Pulmonary artery endothelial cell (primary cell): Measurements from ENCODE around the gene SRRM4. TPM values are rescaled to one million over a fixed set of nuclear protein-coding genes. Genes with fewer than 3 reads are reported as not detected.
A peak's percentile ranks its signal among the peaks of the same experiment; 100 is the strongest.
"Not testable (repeated sequence)": the region's sequence is repeated elsewhere in the genome, so short reads cannot be mapped to it uniquely, and the experiment has no call there.

ENCODE experiments used
- DNase-seq: peaks from one replicate; pipeline ENCODE4 v3.0.0-alpha.2; 2011; ENCODE audit warnings: low read depth, low spot score
- total RNA-seq: library from RNA; depleted of rRNA; stranded (reverse); fragments of >200 nt; gene quantifications from 2 replicates; pipeline ENCODE4 v1.2.3, GENCODE V29; 2014

The SRRM4 gene
- not detected in 2 replicates for total RNA-seq

DNA sequence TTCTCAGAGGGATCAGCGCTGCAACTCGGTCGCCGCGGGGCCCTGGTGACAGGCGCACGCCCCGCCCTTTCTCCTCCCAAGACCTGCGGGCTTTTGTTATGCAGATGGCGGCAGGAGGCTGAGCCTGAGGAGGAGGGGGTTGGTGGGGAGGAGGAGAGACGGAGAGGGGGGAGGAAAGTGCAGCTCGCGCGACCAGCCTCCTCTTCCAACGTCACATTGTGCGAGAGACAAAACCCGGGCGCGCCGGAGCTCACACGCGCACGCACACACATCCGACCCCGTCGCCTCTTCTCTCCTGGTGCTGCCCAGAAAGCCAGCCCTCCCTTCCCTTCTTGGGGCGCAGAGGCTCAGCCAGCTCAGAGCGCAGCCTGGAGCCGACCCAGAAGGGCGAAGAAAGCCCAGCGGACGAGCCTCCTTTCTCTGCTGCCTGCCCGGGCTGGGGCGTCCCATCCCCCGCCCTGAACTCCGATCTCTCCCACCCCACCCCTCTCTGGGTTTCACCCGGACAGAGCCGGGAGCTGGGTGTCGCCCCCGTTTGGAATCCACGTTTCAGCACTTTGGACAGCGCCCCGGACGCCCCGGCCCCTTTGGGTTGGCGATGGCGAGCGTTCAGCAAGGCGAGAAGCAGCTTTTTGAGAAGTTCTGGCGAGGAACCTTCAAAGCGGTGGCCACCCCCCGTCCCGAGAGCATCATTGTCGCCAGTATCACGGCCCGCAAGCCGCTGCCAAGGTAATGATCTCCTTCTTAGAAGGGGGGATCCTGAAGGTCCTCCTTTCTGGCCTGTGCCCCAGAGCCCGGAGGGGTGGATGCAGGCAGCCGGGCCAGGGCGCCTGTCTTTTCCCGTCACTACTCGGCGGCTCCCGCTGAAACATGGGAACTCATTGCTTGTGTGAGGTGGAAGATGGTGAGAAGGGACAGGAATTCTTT, at the start of gene SRRM4:
SRRM4 (plus strand) TSS at position 257 of the 927 bp plus-strand sequence; CDS start at position 599, 342 bp downstream.
- DNase-seq = no peak

DNA sequence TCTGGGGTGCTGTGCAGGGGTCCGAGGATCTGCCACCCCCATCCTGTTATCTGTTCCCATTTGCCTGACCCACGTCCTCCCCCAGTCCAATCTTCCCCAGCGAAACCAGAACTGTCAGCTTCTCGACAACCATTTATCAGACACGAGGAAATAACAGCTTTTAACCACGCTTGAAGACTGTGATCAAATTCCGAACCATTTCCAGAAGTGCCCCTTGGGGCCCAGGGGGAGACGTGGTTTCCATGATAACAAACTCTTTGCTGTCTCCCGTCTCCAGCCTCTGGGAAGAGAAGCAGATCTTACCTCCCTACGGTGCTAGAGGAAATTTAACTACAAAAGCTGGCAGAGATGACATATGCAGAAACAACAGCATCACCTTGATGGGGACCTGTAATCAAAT, 35.1 kb upstream of the SRRM4 start:
- no peak for DNase-seq

DNA sequence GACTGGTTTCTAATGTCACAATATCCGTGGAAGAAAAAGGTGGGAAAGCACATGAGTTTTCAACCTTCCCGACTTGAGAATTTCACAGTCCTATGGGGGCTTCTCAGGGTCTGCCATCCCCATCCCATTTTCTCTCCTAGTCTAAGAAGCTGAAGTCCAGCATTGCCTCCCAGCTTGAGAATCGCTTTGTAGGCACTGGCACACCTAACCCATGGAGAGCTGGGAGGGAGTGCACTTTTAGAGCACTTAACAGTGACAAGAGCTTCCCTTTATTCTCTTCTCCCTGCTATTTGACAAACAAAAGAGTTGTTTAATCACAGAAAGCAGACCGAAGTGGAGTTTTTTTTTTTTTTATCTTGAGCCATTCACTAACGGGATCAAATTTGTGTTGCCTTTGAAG, 22.8 kb upstream of the SRRM4 start:
- no peak for DNase-seq

DNA sequence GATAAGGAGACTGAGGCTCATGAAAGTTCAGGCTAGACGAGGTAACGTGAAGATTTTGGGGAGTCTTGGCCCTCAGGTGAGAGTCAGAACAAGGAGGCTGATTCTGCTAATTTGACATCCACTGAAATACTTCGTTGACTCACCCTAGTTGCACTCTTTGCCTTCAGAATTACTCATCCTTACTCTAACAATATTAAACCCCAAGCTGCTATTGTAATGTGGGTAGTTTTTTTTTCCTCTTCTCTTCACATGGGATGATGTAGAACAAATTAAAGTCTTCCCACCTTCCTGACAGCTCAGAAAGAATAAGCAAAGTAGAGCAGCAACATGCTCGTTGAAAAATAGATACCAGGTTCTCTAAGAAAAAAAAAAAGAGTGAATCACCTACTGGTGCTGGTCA, 22.0 kb upstream of the SRRM4 start:
- no peak for DNase-seq

DNA sequence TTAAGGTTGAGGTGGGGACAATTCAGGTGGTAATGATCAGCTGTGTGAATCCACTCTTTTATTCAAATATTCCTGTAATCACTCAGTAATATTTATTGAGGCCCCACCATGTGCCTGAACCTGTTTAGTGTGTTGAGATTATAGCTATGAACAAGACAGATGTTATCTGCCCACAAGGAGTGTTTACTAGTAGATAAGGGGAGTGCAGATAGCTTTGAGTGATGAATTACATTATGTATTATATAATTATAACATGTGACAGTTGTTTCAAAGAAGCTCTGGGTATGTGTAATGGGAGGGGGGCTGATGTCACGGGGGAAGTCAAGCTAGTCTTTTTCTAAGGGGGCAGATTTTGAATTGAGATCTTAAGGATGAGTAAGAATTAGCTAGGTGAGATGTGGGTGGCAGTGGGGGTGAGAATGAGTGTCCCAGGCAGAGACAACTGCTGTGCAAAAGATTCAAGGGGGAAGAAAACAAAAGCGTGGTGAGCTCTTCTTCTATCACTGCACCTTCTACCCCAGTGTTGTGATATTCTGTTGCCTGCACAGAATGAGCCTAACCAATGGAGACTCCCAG, 21.3 kb upstream of the SRRM4 start:
- DNase-seq = no peak

DNA sequence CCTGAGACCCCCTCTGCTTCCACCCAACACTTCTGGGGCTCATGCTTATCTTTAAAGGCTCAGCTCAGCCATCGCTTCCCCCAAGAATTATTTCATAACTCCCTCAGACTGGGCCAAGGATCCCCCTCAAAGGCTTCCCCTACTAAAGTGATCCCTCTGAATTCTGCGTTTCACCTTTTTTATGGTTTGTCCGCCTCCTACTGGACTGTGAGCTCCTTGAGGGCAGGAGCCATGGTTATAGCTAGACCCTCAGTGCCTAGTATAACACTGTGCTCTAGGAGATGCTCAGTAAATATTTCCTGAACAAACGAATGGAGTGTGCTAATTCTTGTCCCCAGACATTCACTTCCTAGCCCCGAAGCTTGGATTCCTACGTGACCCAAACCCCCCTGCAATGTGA, 20.5 kb upstream of the SRRM4 start:
- DNase-seq = no peak

DNA sequence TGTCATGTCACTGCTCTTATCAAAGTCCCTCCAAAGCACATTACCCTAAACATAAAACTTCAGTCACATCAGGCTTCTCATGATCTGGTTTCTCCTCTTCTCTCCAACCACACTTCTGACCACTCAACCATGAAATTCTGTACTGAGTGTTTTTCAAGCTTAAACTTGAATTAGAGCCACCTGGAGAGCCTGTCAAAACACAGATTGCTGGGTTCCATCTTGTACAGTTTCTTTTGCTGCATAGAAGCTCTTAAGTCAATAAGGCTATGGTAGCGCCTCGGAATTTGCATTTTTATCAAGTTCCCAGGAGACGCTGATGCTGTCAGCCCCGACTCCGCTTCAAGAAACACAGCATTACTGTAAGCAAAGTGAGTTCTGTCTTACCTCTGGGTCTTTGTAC, 16.4 kb upstream of the SRRM4 start:
- no peak for DNase-seq

- no peak for DNase-seq
These were observed 10.5 kb upstream of the SRRM4 start for GRCh38 chr12:118970856-118971255.

DNA sequence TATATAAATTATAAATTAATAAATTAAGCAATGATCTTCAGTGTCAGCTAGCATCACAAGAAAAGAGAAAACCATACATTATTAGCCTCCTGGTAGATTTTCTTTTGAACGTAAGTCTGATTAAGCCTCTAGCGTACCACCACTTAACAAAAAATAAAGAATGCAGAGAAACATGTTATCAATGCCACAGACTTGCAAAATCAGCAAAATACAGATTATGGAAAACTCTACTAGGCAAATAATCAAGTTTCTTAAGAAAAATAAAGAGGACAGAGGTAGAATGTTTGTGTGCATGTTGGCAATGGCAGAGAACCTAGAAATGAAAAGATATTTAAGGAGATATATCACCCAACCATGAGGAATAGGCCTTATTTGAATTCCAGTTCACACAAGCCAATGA, 8.4 kb upstream of the SRRM4 start:
- no peak for DNase-seq

GRCh38 chr12:118979763-118980406, 1.5 kb upstream of the SRRM4 start:
- peak; percentile 5 for DNase-seq

GRCh38 chr12:118980407-118981014, 830 bp upstream of the SRRM4 start:
- DNase-seq = no peak

DNA sequence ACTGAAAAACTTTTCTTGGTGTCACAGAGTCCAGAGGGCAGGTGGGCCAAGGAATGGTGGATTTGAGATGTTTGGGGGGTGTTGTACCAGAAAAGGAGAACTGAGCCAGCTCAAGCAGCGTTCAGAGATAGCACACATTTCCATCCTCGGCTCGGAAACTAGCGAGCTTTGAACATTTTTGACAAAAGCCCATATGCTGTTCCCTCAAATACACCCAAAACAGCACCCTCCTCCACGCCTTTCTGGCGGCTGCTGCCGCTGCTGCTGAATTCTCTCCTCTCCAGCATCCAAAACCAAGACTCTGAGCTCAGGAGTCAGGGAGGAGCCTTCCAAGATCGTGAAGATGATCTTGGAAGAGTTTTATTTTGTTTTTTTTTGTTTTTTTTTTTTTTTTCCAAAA, 961 bp downstream of the SRRM4 start:
- DNase-seq = no peak

- no peak for DNase-seq
These were observed 1.8 kb downstream of the SRRM4 start for GRCh38 chr12:118982984-118983761.

DNA sequence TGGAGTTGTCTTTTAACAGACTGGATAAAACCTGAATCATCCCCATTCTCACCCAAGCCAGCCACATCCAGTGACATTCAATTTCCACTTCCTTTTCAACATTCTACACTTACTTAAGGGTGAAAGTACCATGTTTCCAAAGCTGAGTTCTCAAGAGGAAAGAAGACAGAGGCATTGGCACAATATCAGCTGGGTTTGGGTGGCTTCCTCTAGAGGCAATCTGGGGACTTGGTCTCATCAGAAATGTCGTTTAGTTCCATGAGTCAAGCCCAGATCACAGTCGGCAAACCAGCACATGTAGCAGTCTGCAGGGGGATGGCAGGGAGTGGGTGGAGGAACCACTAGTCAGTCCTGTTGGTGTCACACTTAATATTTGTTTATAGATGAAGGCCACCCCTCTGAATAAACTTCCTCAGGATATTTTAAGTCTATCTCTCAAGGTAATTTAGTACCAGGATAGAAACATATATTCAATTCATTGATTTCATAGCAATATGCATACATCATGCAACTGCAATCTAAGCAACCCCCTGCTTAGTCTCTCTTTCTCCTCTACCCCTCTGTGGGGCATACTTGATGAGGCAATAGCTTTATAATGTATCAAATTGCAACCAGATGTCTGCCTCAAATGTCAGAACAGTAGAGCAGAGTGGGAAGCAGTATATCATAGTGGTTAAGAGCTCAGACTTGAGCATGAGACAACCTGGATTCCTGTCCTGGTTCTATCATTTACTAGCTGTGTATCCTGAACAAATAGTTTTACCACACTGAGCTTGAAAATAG, 3.0 kb downstream of the SRRM4 start:
- no peak for DNase-seq

DNA sequence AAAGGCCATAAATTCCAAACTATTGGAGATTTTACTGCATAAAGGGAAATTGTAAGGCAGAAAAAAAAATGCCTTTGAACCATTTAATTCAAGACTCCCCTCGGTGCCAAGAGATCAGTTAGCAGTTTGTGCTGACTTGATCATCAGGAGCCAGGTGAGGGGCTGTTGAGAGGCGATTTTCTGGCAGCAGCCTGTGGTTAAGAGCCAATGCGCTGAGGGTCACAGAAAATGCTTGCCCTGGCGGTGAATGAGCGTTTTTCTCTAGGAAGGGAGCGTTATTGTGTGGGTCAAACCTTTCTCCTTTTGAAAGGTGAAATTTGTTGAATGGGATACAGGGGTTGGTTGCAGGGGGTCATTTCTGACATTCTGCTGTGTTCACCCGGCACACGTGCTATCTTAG, 4.7 kb downstream of the SRRM4 start:
- no peak for DNase-seq

DNA sequence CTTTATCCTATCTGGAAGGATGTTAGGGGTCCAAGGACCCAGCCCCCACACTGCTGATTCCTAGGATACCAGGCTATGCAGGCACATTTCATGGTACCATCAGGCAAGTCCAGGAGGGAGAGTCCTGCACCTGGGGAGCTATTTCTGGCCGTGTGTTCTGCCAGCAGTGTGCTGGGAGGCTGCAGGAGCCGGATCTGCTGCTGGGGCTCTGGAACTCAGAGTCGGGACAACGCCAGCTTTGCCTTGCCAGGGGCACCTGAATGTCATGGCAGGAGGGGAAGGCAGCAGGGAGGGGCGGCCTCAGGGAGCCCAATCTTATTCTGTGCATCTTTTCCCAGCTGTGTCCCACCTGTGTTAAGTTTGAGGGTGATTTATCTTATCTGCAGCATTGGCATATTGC, 17.8 kb downstream of the SRRM4 start:
- DNase-seq = no peak

DNA sequence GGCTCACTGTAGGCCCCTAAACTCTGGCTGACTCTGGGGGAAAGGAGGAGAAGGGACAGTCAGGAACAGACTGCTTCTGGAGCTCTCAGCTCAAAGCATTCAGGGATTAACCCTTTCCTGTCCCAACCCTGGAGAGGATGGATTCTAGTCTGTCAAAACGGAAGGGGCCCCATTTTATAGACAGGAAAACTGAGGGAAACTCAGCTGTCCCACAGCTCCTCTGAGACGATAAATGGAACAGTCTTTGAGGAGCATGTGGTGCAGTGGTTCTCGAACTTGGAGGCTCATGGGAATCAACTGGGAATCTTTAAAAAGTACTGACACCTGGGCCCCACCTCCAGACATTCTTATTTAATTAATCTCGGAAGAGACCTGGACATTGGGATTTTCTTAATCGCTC, 23.7 kb downstream of the SRRM4 start:
- no peak for DNase-seq

DNA sequence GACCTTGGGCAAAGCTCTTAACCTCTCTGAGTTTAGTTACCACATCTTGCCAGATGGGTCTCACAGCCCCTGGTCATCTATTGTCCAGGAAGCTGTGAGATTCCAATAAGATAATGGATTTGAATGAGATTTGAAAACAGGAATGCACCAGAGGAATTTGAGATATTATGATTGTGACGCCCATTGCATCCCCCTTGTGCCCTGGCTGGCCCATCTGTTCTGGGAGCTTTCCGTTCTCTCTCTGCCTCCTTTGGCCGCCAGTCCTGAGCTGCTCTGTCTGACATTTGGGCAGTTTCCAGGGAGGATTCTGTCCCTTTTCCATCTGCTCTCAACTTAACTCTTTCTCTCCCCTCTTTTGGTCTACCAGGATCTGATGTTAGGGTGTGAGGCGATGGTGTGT, 24.6 kb downstream of the SRRM4 start:
- no peak for DNase-seq

- DNase-seq = no peak
These were observed 25.4 kb downstream of the SRRM4 start for GRCh38 chr12:119006746-119007145.

DNA sequence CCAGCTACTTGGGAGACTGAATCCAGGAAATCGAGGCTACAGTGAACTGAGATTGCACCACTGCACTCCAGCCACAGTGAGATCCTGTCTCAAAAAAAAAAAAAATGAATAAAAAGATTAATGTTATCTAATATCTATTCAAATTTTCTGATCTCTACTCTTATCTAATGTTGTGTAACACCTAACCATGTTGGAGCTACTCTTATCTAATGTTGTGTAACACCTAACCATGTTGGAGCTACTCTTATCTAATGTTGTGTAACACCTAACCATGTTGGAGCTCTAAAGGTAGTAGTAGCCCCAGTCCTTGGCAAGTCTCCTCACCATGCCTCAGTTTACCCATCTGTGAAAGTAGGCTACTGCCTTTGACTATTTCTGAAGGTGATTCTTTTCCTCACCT, 26.9 kb downstream of the SRRM4 start:
- not testable (repeated sequence) for DNase-seq
